Neural cell (in vitro differentiated cells): ENCODE measurements around the gene SFTPA1.

Experiments used
- EP300 ChIP-seq: fragments of 450-650 bp; conservative IDR thresholded peaks from 2 replicates; pipeline ENCODE4 v1.6.1; 2014; ENCODE audit warnings: antibody characterized with exemption, mild to moderate bottlenecking, moderate library complexity; ENCODE audit not compliant: poor library complexity, severe bottlenecking
- EZH2 ChIP-seq: fragments of 200-600, 300-800 bp; shearing (Covaris generic), sonication (generic); IDR thresholded peaks from 2 replicates; pipeline ENCODE4 v1.6.1; 2014; ENCODE audit warnings: antibody characterized with exemption, low read length, borderline replicate concordance, mild to moderate bottlenecking; ENCODE audit not compliant: insufficient read depth, poor library complexity, severe bottlenecking
- MXI1 ChIP-seq: fragments of 450-650 bp; conservative IDR thresholded peaks from 2 replicates; pipeline ENCODE4 v1.6.1; 2014; ENCODE audit warnings: antibody characterized with exemption, mild to moderate bottlenecking; ENCODE audit not compliant: poor library complexity, severe bottlenecking
- TF ChIP-seq, protein P1 (sequence below): fragments of 450-650 bp; IDR thresholded peaks from 2 replicates; pipeline ENCODE4 v1.5.1; 2014; ENCODE audit warnings: antibody characterized with exemption, mild to moderate bottlenecking, moderate library complexity; ENCODE audit not compliant: poor library complexity, severe bottlenecking

DNA sequence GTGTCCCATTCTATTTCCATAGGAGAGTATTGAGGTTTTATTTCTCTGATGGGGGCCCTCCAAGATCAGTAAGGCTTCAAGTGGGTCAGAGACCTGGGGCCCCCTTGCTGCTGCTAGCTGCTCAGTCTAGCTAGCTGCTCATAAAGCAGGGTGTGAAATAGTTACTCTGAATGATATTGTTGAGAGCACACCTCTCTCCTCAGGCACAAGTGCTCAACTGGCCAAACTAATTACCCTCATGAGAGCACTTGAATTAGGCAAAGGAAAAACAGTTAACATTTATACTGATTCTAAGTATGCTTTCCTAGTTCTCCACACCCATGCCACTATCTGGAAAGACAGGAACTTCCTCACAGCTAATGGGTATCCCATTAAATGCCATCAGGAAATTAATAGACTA lies 5.4 kb upstream of the SFTPA1 start:
- TF ChIP-seq, protein P1, sequence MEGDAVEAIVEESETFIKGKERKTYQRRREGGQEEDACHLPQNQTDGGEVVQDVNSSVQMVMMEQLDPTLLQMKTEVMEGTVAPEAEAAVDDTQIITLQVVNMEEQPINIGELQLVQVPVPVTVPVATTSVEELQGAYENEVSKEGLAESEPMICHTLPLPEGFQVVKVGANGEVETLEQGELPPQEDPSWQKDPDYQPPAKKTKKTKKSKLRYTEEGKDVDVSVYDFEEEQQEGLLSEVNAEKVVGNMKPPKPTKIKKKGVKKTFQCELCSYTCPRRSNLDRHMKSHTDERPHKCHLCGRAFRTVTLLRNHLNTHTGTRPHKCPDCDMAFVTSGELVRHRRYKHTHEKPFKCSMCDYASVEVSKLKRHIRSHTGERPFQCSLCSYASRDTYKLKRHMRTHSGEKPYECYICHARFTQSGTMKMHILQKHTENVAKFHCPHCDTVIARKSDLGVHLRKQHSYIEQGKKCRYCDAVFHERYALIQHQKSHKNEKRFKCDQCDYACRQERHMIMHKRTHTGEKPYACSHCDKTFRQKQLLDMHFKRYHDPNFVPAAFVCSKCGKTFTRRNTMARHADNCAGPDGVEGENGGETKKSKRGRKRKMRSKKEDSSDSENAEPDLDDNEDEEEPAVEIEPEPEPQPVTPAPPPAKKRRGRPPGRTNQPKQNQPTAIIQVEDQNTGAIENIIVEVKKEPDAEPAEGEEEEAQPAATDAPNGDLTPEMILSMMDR: no peak
- TF ChIP-seq MXI1: no peak
- no peak for TF ChIP-seq EZH2
- TF ChIP-seq EP300: no peak
